DOHH2 (cell line): ENCODE results near the gene KRTAP12-3.

ENCODE experiments used
- H3F3A ChIP-seq: fragments of 200-600 bp; sonication (generic), shearing (Covaris generic); 2 replicates; pipeline ENCODE4 v1.6.0; 2016; ENCODE audit warnings: antibody characterized with exemption, mild to moderate bottlenecking; ENCODE audit not compliant: control insufficient read depth, insufficient read depth
- H3K27ac ChIP-seq: fragments of 200-600 bp; sonication (generic); 2 replicates; pipeline ENCODE4 v1.5.1; 2014; ENCODE audit warnings: low read depth, mild to moderate bottlenecking, low read length, moderate library complexity
- H3K27me3 ChIP-seq: fragments of 200-600 bp; sonication (generic); 2 replicates; pipeline ENCODE4 v1.6.1; 2014; ENCODE audit warnings: mild to moderate bottlenecking, low read length, mixed read lengths; ENCODE audit not compliant: control insufficient read depth
- H3K36me3 ChIP-seq: fragments of 200-600 bp; sonication (generic); 2 replicates; pipeline ENCODE4 v1.6.1; 2014; ENCODE audit warnings: mild to moderate bottlenecking, low read length, moderate library complexity, mixed read lengths; ENCODE audit not compliant: control insufficient read depth
- H3K4me1 ChIP-seq: fragments of 200-600 bp; sonication (generic); 2 replicates; pipeline ENCODE4 v1.6.1; 2014; ENCODE audit warnings: mild to moderate bottlenecking, low read length, mixed read lengths; ENCODE audit not compliant: control insufficient read depth
- H3K4me2 ChIP-seq: fragments of 200-600 bp; sonication (generic); 2 replicates; pipeline ENCODE4 v1.6.0; 2014; ENCODE audit warnings: mild to moderate bottlenecking, low read length, moderate library complexity
- H3K4me3 ChIP-seq: fragments of 200-600 bp; sonication (generic); 2 replicates; pipeline ENCODE4 v1.5.1; 2014; ENCODE audit warnings: mild to moderate bottlenecking, low read length, mixed read lengths
- H3K79me2 ChIP-seq: fragments of 200-600 bp; sonication (generic); 2 replicates; pipeline ENCODE4 v1.6.1; 2014; ENCODE audit warnings: mild to moderate bottlenecking, low read length, mixed read lengths; ENCODE audit not compliant: control insufficient read depth
- H3K9me2 ChIP-seq: fragments of 200-600 bp; sonication (generic); replicated peaks from 2 replicates; pipeline ENCODE4 v1.6.1; 2014; ENCODE audit warnings: mild to moderate bottlenecking, low read length, mixed read lengths; ENCODE audit not compliant: control insufficient read depth
- H3K9me3 ChIP-seq: fragments of 200-600 bp; sonication (generic); 2 replicates; pipeline ENCODE4 v1.6.1; 2014; ENCODE audit warnings: antibody characterized with exemption, low read length, mixed read lengths; ENCODE audit not compliant: control insufficient read depth, insufficient read depth
- H4K20me1 ChIP-seq: fragments of 200-600 bp; sonication (generic); 2 replicates; pipeline ENCODE4 v1.6.0; 2014; ENCODE audit warnings: low read depth, mild to moderate bottlenecking, antibody characterized with exemption, low read length, moderate library complexity; ENCODE audit not compliant: control insufficient read depth, insufficient read depth
- EZH2phosphoT487 ChIP-seq: fragments of 200-600 bp; sonication (generic); IDR thresholded peaks from 2 replicates; pipeline ENCODE4 v1.6.1; 2017; ENCODE audit warnings: borderline replicate concordance, mild to moderate bottlenecking, antibody characterized with exemption, low read length, moderate library complexity, mixed read lengths
- TF ChIP-seq, protein P1 (sequence below): fragments of 200-600 bp; sonication (generic); IDR thresholded peaks from one replicate; pipeline ENCODE4 v1.5.1; 2014; ENCODE audit warnings: antibody characterized with exemption, mild to moderate bottlenecking, low read depth, low read length; ENCODE audit not compliant: poor library complexity, severe bottlenecking

Gene KRTAP12-3

DNA sequence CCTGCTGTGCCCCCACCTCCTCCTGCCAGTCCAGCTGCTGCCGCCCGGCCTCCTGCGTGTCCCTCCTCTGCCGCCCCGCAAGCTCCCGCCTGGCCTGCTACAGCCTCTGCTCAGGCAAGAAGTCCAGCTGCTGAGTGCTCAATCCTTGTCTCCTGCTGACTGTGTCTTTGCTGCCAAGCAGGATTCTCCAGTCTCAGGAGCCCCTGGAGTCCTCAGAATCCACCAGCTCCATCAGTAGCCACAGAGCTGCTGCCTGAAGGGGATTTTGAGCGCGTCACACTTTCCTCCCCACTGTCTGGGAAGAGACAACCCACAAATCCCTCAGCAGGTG is 10.5 kb upstream of the KRTAP12-3 start:
- Histone ChIP-seq H3K4me2 (no peak overlapping the region), H3K27ac (no peak overlapping the region), H3K79me2 (no peaks in the 10 kb centered on the region), H3K27me3 (no peaks in the 10 kb centered on the region), H4K20me1 (no peaks in the 10 kb centered on the region), H3F3A (no peaks in the 10 kb centered on the region), H3K4me3 (no peak overlapping the region), H3K4me1 (no peaks in the 10 kb centered on the region), H3K36me3 (no peaks in the 10 kb centered on the region), H3K9me2 (no peaks in the 10 kb centered on the region), H3K9me3 (peaks cover 12% of the 10 kb centered on the region; the same call in 1 of the 2 replicates)
- TF ChIP-seq, protein P1, sequence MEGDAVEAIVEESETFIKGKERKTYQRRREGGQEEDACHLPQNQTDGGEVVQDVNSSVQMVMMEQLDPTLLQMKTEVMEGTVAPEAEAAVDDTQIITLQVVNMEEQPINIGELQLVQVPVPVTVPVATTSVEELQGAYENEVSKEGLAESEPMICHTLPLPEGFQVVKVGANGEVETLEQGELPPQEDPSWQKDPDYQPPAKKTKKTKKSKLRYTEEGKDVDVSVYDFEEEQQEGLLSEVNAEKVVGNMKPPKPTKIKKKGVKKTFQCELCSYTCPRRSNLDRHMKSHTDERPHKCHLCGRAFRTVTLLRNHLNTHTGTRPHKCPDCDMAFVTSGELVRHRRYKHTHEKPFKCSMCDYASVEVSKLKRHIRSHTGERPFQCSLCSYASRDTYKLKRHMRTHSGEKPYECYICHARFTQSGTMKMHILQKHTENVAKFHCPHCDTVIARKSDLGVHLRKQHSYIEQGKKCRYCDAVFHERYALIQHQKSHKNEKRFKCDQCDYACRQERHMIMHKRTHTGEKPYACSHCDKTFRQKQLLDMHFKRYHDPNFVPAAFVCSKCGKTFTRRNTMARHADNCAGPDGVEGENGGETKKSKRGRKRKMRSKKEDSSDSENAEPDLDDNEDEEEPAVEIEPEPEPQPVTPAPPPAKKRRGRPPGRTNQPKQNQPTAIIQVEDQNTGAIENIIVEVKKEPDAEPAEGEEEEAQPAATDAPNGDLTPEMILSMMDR, result no peak
- TF ChIP-seq EZH2phosphoT487, result no peak

DNA sequence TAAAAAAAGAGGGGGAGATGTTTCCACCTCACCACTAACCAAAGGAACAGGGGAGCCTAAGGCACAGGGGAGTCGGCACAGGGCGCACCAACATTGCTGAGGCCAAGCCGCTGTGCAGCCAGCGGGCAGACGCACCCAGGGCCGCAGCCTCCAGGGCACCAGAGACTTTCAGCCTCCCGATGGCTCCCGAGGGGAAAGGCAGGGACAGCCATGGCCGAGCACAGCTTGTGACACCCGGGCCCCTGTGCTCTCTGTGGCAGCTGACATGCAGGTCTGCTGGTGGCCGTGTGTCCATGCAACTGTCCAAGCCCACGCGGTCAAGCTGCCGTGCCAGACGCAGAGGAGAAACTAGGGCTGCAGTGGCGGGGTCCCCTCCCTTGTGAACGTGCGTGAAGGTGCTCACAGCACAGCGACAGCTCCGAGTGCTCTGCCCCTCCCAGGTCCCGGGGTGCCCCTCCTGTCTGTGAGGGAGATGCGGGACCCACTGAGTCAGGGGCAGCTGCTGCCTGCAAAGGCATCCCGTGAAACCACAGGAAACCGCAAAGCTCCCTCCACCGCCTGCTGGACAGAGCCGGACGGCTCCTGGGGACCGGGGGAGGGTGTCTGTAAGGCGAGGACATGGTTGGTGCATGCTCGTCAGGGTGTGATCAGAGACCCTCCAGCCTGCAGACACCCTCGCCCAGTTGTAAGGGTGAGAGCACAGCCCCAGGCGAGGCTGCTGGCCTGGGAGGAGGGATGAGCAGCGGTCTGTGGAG is 9.0 kb upstream of the KRTAP12-3 start:
- H3K9me2 ChIP-seq, result no peaks in the 10 kb centered on the region
- no peak overlapping the region for H3K4me2 ChIP-seq
- peaks cover 12% of the 10 kb centered on the region; the same call in 1 of the 2 replicates for H3K9me3 ChIP-seq
- no peaks in the 10 kb centered on the region for H3K27me3 ChIP-seq
- no peaks in the 10 kb centered on the region for H3F3A ChIP-seq
- no peaks in the 10 kb centered on the region for H3K36me3 ChIP-seq
- H3K4me3 ChIP-seq, result no peak overlapping the region
- H3K27ac ChIP-seq, result no peak overlapping the region
- H4K20me1 ChIP-seq, result no peaks in the 10 kb centered on the region
- H3K4me1 ChIP-seq, result no peaks in the 10 kb centered on the region
- no peaks in the 10 kb centered on the region for H3K79me2 ChIP-seq
- no peak for TF ChIP-seq EZH2phosphoT487
- TF ChIP-seq, protein P1, result no peak

DNA sequence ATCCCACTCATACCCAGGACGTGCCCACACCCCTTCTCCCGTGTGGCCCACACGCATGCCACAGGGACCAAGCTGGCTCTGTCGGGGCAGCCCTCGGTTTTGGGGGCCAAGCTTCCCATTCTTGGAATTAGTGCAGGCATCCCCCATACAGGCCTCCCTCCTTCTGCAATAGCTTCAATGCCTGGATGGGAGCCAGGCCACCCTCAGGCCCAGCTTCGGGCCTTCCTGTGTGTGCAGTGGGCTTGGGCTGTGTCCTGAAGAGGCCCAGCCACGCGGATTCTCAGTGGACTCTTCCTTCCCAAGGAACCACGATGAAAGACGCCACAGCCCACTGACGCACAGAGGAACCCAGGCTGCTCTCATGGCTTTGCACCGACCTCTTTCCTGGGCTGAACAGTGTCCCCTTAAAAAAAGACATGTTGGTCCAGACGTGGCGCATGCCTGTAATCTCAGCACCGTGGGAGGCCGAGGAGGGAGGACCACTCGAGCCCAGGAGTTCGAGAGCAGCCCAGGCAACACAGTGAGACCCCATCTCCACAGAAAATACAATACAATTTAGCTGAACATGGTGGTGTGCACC is 8.1 kb upstream of the KRTAP12-3 start:
- peaks cover 5% of the 10 kb centered on the region; the same call in 1 of the 2 replicates for H3K9me3 ChIP-seq
- no peak overlapping the region for H3K4me3 ChIP-seq
- no peaks in the 10 kb centered on the region for H3K27me3 ChIP-seq
- no peaks in the 10 kb centered on the region for H4K20me1 ChIP-seq
- TF ChIP-seq EZH2phosphoT487, result no peak
- TF ChIP-seq, protein P1, result no peak
- H3F3A ChIP-seq, result no peaks in the 10 kb centered on the region
- H3K9me2 ChIP-seq, result no peaks in the 10 kb centered on the region
- no peaks in the 10 kb centered on the region for H3K36me3 ChIP-seq
- no peak overlapping the region for H3K27ac ChIP-seq
- H3K4me2 ChIP-seq, result no peak overlapping the region
- H3K4me1 ChIP-seq, result no peaks in the 10 kb centered on the region
- H3K79me2 ChIP-seq, result no peaks in the 10 kb centered on the region
